SK-N-SH (cell line): ENCODE data around the gene FZD4. TPM values are rescaled to one million over a fixed set of nuclear protein-coding genes. Genes with fewer than 3 reads are reported as not detected.
A peak's percentile ranks its signal among the peaks of the same experiment; 100 is the strongest.

Experiments
- CTCF ChIA-PET: fragments of 300-600, 350-600 bp; formaldehyde crosslinking; extraction: SDS; loops from one replicate; lab custom pipeline; 2021; lab: Yijun Ruan, JAX
- POLR2A ChIA-PET: fragments of 350-600 bp; sonication (Branson Sonifier 250); formaldehyde crosslinking; extraction: SDS; loops from one replicate; lab custom pipeline; 2020; ENCODE audit warnings: antibody characterized with exemption, inconsistent platforms; lab: Yijun Ruan, JAX
- DNase-seq: peaks from one replicate; pipeline ENCODE4 v3.0.0; 2012
- H2AFZ ChIP-seq: fragments of 200-600 bp; sonication (generic); 2 replicates; pipeline ENCODE4 v1.8.1; 2016; ENCODE audit warnings: antibody characterized with exemption, mild to moderate bottlenecking, low read depth
- H3F3A ChIP-seq: fragments of 200-600 bp; sonication (generic); replicated peaks from 2 replicates; pipeline ENCODE3; 2016; ENCODE audit warnings: antibody characterized with exemption, mild to moderate bottlenecking; ENCODE audit not compliant: insufficient read depth
- H3K27ac ChIP-seq, 2 experiments: fragments of 200-500 bp in 1 of 2; fragments of 200-600 bp in 1 of 2; sonication (Bioruptor generic) in 1 of 2; sonication (generic), shearing (Covaris generic) in 1 of 2; 2 replicates each; pipeline versions ENCODE4 v1.5.1 to v1.6.1; 2014 to 2016; ENCODE audit warnings: low read depth in 2 of 2, inconsistent platforms in 1 of 2, low read length in 1 of 2, mild to moderate bottlenecking in 1 of 2, mixed read lengths in 1 of 2
- H3K27me3 ChIP-seq: fragments of 200-600 bp; sonication (generic), shearing (Covaris generic); 2 replicates; pipeline ENCODE4 v1.6.1; 2016; ENCODE audit warnings: mixed run types; ENCODE audit not compliant: insufficient read depth
- H3K36me3 ChIP-seq, 2 experiments: fragments of 200-500 bp in 1 of 2; fragments of 200-600 bp in 1 of 2; sonication (Bioruptor generic) in 1 of 2; sonication (generic) in 1 of 2; replicated peaks in 1 of 2; 2 replicates each; pipeline versions ENCODE3 to v1.5.1; 2014 to 2016; ENCODE audit warnings: low read length in 1 of 2, mild to moderate bottlenecking in 1 of 2; ENCODE audit not compliant: insufficient read depth in 2 of 2, control insufficient read depth in 1 of 2
- H3K4me1 ChIP-seq, 2 experiments: fragments of 200-500 bp in 1 of 2; fragments of 200-600 bp in 1 of 2; sonication (Bioruptor generic) in 1 of 2; sonication (generic), shearing (Covaris generic) in 1 of 2; 2 replicates each; pipeline versions ENCODE4 v1.5.1 to v1.6.1; 2014 to 2016; ENCODE audit warnings: low read depth in 1 of 2, low read length in 1 of 2, mixed run types in 1 of 2; ENCODE audit not compliant: insufficient read depth in 2 of 2, control insufficient read depth in 1 of 2
- H3K4me2 ChIP-seq: fragments of 200-600 bp; sonication (generic), shearing (Covaris generic); 2 replicates; pipeline ENCODE4 v1.6.1; 2017; ENCODE audit warnings: mixed run types
- H3K4me3 ChIP-seq, 2 experiments: fragments of 200-500 bp in 1 of 2; fragments of 200-600 bp in 1 of 2; sonication (Bioruptor generic) in 1 of 2; sonication (generic), shearing (Covaris generic) in 1 of 2; 2 replicates each; pipeline versions ENCODE4 v1.5.1 to v1.8.1; 2014 to 2016; ENCODE audit warnings: low read depth in 2 of 2, inconsistent platforms in 1 of 2, low read length in 1 of 2, mild to moderate bottlenecking in 1 of 2, mixed read lengths in 1 of 2, moderate library complexity in 1 of 2
- H3K79me2 ChIP-seq: fragments of 200-600 bp; sonication (generic); 2 replicates; pipeline ENCODE4 v1.8.1; 2017; ENCODE audit warnings: mild to moderate bottlenecking; ENCODE audit not compliant: insufficient read depth
- H3K9ac ChIP-seq: fragments of 200-600 bp; sonication (generic); 2 replicates; pipeline ENCODE4 v1.6.1; 2017; ENCODE audit warnings: mixed run types
- H3K9me2 ChIP-seq: fragments of 200-600 bp; sonication (generic); 2 replicates; pipeline ENCODE4 v1.6.1; 2017; ENCODE audit warnings: mixed run types
- H3K9me3 ChIP-seq: fragments of 200-600 bp; sonication (generic); 2 replicates; pipeline ENCODE4 v1.6.1; 2017; ENCODE audit warnings: mixed run types, mild to moderate bottlenecking, moderate library complexity
- H4K20me1 ChIP-seq: fragments of 200-600 bp; sonication (generic); 2 replicates; pipeline ENCODE4 v1.6.1; 2017; ENCODE audit warnings: mild to moderate bottlenecking, mixed run types; ENCODE audit not compliant: insufficient read depth
- CHD2 ChIP-seq: fragments of 150-350 bp; IDR thresholded peaks from 2 replicates; pipeline ENCODE4 v1.6.1; 2018; ENCODE audit warnings: low read length; ENCODE audit not compliant: partially characterized antibody
- EP300 ChIP-seq, 2 experiments: IDR thresholded peaks; 2 replicates each; pipeline versions ENCODE4 v1.4.0 to v1.6.1; 2012; ENCODE audit warnings: borderline replicate concordance in 1 of 2, low read depth in 1 of 2, low read length in 1 of 2
- EZH2phosphoT487 ChIP-seq: fragments of 200-600 bp; sonication (generic); IDR thresholded peaks from 2 replicates; pipeline ENCODE4 v1.6.1; 2017; ENCODE audit warnings: low read depth, mixed run types, mild to moderate bottlenecking, antibody characterized with exemption, moderate library complexity, borderline replicate concordance
- FOXJ3 ChIP-seq: sonication (generic); formaldehyde crosslinking; IDR thresholded peaks from 2 replicates; pipeline ENCODE4 v1.5.1; 2020; ENCODE audit warnings: mild to moderate bottlenecking, missing genetic modification reagents
- FOXM1 ChIP-seq: IDR thresholded peaks from 2 replicates; pipeline ENCODE4 v1.4.0; 2012; ENCODE audit warnings: low read depth, mild to moderate bottlenecking
- GABPA ChIP-seq: IDR thresholded peaks from 2 replicates; pipeline ENCODE4 v1.4.0; 2012; ENCODE audit warnings: low read depth, mild to moderate bottlenecking
- IRF3 ChIP-seq: fragments of 150-350 bp; IDR thresholded peaks from 2 replicates; pipeline ENCODE4 v1.6.1; 2016; ENCODE audit warnings: mild to moderate bottlenecking, low read depth, low read length
- JUND ChIP-seq: IDR thresholded peaks from 2 replicates; pipeline ENCODE4 v1.4.0; 2012
- MEF2A ChIP-seq: IDR thresholded peaks from 2 replicates; pipeline ENCODE4 v1.4.0; 2012; ENCODE audit warnings: low read depth, borderline replicate concordance
- PBX3 ChIP-seq: IDR thresholded peaks from 2 replicates; pipeline ENCODE4; 2012
- POLR2AphosphoS5 ChIP-seq: IDR thresholded peaks from 2 replicates; pipeline ENCODE4 v1.6.1; 2012; ENCODE audit warnings: low read depth, low read length
- RFX5 ChIP-seq: IDR thresholded peaks from 2 replicates; pipeline ENCODE4 v1.6.1; 2012; ENCODE audit warnings: mild to moderate bottlenecking, improper control_type of control experiment, low read length
- RXRA ChIP-seq: IDR thresholded peaks from 2 replicates; pipeline ENCODE4 v1.4.0; 2012; ENCODE audit warnings: low read depth, mild to moderate bottlenecking, borderline replicate concordance
- SIN3A ChIP-seq: IDR thresholded peaks from 2 replicates; pipeline ENCODE4 v1.6.1; 2012; ENCODE audit warnings: low read depth, mild to moderate bottlenecking, low read length, moderate library complexity, borderline replicate concordance
- TAF1 ChIP-seq: IDR thresholded peaks from 2 replicates; pipeline ENCODE4 v1.6.1; 2012; ENCODE audit warnings: low read depth, mild to moderate bottlenecking, low read length, moderate library complexity, borderline replicate concordance
- TCF12 ChIP-seq: IDR thresholded peaks from 2 replicates; pipeline ENCODE4 v1.4.0; 2012
- TEAD4 ChIP-seq: IDR thresholded peaks from 2 replicates; pipeline ENCODE4 v1.4.0; 2012; ENCODE audit warnings: mild to moderate bottlenecking, borderline replicate concordance; ENCODE audit not compliant: insufficient read depth
- USF1 ChIP-seq: IDR thresholded peaks from 2 replicates; pipeline ENCODE4 v1.4.0; 2012; ENCODE audit warnings: low read depth, borderline replicate concordance
- USF2 ChIP-seq: fragments of 150-350 bp; IDR thresholded peaks from 2 replicates; pipeline ENCODE4 v1.6.1; 2017; ENCODE audit warnings: antibody characterized with exemption, low read length, low read depth, borderline replicate concordance
- YY1 ChIP-seq: IDR thresholded peaks from 2 replicates; pipeline ENCODE4 v1.4.0; 2012; ENCODE audit warnings: low read depth, mild to moderate bottlenecking
- WGBS: methylation state at CpG from one replicate; pipeline ENCODE4 v1.1.6; 2017; ENCODE audit warnings: low lambda C conversion rate; 5-methylcytosine and 5-hydroxymethylcytosine counted together
- polyA plus RNA-seq, 3 experiments: library from polyadenylated mRNA; depleted of rRNA; stranded (reverse); fragments of >200 nt; gene quantifications; 2 replicates each; pipeline ENCODE4 v1.2.3, GENCODE V29; 2012

Gene FZD4
- polyA plus RNA-seq, 1 of the 3 experiments (the other 2 are of a cell fraction) = 0.72 TPM

DNA sequence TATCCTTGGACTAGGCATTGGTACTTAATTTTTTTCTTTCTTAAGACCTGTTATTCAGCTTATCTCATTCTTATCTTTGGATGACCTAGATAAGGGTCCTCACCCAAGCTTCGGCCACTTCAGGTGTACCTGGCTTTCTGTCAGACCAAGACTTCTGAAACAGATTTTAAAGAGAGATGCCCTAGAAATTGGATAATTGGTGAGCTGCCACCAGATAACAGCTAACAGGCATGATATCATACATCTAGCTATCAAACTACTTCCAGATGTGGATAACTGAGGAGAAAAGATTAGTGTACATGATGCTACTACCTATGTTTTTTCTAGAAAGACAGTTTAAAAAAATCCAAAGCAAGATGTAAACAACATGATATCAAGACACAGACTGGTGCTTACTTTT, 52.9 kb downstream of the FZD4 start (continued):
- TF ChIP-seq EP300 (IDR thresholded peaks at IDR 0.05; ENCODE audit: borderline replicate concordance in 1 of 2, low read depth in 1 of 2, low read length in 1 of 2) (peak in 1 of 2 experiments; percentile 62; a peak in 1 of 4 replicates), YY1 (no peak)

GRCh38 chr11:86901599-86901998, 53.6 kb downstream of the FZD4 start:
- H3F3A ChIP-seq = peaks cover 11% of the 10 kb centered on the region
- no peaks in the 10 kb centered on the region for H3K27me3 ChIP-seq
- H3K4me1 ChIP-seq = peaks cover 0 to 2% of the 10 kb centered on the region in 2 experiments; a peak in 2 of 4 replicates
- no peaks in the 10 kb centered on the region for H3K36me3 ChIP-seq
- ChIA-PET CTCF (interaction anchor here (1.0 to 1.2 kb wide), 2 partner anchors 11 to 31 kb away, joined by 3 to 6 read pairs; no protein-coding TSS in a partner anchor), POLR2A (no interaction called here)
- no peaks in the 10 kb centered on the region for H3K9me3 ChIP-seq
- H3K27ac ChIP-seq = no peak overlapping the region
- H3K4me2 ChIP-seq = no peak overlapping the region
- no peak for TF ChIP-seq TEAD4
- no peak for TF ChIP-seq JUND
- TF ChIP-seq CHD2 = no peak
- TF ChIP-seq USF2 = no peak
- TF ChIP-seq RFX5 = no peak
- TF ChIP-seq USF1 = no peak
- no peak for TF ChIP-seq EZH2phosphoT487
- TF ChIP-seq TCF12 = no peak
- no peak for TF ChIP-seq POLR2AphosphoS5
- no peak for TF ChIP-seq TAF1
- H3K4me3 ChIP-seq = no peak overlapping the region
- H3K9ac ChIP-seq = no peak overlapping the region
- no peak overlapping the region for H2AFZ ChIP-seq
- no peak for DNase-seq
- H3K9me2 ChIP-seq = no peaks in the 10 kb centered on the region
- no peaks in the 10 kb centered on the region; the same call in 1 of the 2 replicates for H3K79me2 ChIP-seq
- 89% methylated on average over 3 of the region's 3 CpGs for WGBS
- no peaks in the 10 kb centered on the region for H4K20me1 ChIP-seq

DNA sequence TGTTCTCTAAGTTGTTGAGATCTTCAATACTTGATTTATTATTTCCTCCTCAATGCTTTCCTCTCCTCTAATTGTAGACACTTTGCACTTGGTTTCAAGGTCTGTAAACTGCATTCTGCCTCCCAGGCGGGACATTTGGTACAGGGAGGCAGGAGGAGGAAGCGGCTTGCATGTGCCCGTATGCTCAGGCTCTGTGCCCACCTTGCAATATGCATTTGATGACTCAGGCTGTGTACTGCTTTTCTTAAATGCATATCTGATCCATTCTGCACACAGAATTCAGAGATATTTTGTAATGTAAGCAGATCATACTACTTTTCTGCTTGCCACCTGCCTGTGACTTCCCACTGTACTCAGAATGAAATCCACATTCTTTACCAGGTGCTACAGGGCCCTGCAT, 55.0 kb downstream of the FZD4 start:
- no peaks in the 10 kb centered on the region for H4K20me1 ChIP-seq
- no peak overlapping the region for H3K4me2 ChIP-seq
- H3K9me2 ChIP-seq = no peaks in the 10 kb centered on the region
- no peaks in the 10 kb centered on the region for H3K9me3 ChIP-seq
- peaks cover 0 to 9% of the 10 kb centered on the region in 2 experiments for H3K36me3 ChIP-seq
- H3K9ac ChIP-seq = no peak overlapping the region
- DNase-seq = no peak
- H2AFZ ChIP-seq = no peak overlapping the region
- WGBS = 91% methylated on average over 3 of the region's 3 CpGs
- no peak for TF ChIP-seq RXRA
- TF ChIP-seq USF2 = no peak
- no peak for TF ChIP-seq EZH2phosphoT487
- no peak for TF ChIP-seq PBX3
- TF ChIP-seq TCF12 = no peak
- TF ChIP-seq FOXJ3 (CRISPR knock-in tag) = no peak
- TF ChIP-seq FOXM1 = no peak
- no peak for TF ChIP-seq MEF2A
- TF ChIP-seq SIN3A = no peak
- no peak for TF ChIP-seq GABPA
- TF ChIP-seq IRF3 = no peak
- no peak for TF ChIP-seq EP300 (IDR thresholded peaks at IDR 0.05; ENCODE audit: borderline replicate concordance in 1 of 2, low read depth in 1 of 2, low read length in 1 of 2)
- ChIA-PET POLR2A (no interaction called here), CTCF (no interaction called here)
- H3K27me3 ChIP-seq = no peaks in the 10 kb centered on the region
- no peaks in the 10 kb centered on the region; the same call in 1 of the 2 replicates for H3K79me2 ChIP-seq
- H3K4me3 ChIP-seq = no peak overlapping the region
- H3K4me1 ChIP-seq = peaks cover 0 to 2% of the 10 kb centered on the region in 2 experiments; a peak in 2 of 4 replicates
- H3F3A ChIP-seq = peaks cover 15% of the 10 kb centered on the region
- no peak overlapping the region for H3K27ac ChIP-seq
